Subcutaneous adipose tissue (tissue), 4 donors: ENCODE results near the gene AMBP. TPM values are rescaled to one million over a fixed set of nuclear protein-coding genes. Genes with fewer than 3 reads are reported as not detected.

ENCODE experiments used
- total RNA-seq, 4 donors: library from RNA; depleted of rRNA; stranded (reverse); fragments of >200 nt; gene quantifications; one replicate each; pipeline ENCODE4 v1.1.0, GENCODE V29; 2016
- TF ChIP-seq, protein P1 (sequence below): fragments of 450-650 bp; IDR thresholded peaks from one replicate; pipeline ENCODE4 v1.5.1; 2016; ENCODE audit warnings: low read depth, mild to moderate bottlenecking, control low read depth, antibody characterized with exemption, moderate library complexity

Gene AMBP
- total RNA-seq, 4 donors from 2014 or later, result not detected

DNA sequence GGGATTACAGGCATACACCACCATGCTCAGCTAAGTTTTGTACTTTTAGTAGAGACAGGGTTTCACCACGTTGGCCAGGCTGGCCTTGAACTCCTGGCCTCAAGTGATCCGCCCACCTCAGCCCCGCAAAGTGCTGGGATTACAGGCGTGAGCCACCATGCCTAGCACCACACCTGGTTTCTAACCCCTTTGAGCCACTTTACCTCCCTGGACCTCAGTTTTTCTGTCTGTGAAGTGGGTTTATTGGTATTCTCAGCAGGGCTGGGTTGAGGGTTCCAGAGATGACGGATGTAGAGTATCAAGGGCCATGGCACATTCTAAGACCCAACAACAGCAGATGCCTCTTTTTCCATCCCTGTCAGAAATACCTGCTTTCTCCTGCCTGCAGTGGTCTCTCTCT lies 38.6 kb downstream of the AMBP start:
- TF ChIP-seq, protein P1, sequence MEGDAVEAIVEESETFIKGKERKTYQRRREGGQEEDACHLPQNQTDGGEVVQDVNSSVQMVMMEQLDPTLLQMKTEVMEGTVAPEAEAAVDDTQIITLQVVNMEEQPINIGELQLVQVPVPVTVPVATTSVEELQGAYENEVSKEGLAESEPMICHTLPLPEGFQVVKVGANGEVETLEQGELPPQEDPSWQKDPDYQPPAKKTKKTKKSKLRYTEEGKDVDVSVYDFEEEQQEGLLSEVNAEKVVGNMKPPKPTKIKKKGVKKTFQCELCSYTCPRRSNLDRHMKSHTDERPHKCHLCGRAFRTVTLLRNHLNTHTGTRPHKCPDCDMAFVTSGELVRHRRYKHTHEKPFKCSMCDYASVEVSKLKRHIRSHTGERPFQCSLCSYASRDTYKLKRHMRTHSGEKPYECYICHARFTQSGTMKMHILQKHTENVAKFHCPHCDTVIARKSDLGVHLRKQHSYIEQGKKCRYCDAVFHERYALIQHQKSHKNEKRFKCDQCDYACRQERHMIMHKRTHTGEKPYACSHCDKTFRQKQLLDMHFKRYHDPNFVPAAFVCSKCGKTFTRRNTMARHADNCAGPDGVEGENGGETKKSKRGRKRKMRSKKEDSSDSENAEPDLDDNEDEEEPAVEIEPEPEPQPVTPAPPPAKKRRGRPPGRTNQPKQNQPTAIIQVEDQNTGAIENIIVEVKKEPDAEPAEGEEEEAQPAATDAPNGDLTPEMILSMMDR, result no peak

DNA sequence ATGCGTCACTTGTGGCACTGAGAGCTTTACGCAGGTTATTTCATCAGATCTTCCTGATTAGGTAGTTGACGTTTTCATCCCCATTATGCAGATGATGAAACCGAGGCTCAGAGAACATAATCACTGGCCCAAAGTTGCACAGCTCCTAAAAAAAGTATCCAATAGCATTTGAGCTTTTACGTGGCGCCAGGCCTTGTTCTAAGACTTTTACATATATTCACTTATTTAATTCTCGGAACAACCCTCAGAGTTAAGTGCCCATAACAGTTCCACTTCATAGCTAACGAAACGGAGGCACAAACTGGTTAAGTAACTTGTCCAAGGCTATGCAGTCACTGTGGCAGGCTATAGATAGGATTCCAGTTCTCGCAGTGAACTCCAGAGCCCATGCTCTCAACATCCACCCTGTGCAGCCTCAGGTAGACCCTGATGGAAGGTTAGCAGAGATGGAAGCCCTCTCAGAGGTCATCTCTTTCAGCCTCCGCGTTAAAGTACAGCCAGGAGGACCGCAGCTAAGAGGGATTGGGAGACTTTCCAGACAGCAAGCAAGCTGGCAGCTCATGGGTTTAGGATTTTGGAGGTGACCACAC lies 39.3 kb downstream of the AMBP start:
- TF ChIP-seq, protein P1, result no peak

DNA sequence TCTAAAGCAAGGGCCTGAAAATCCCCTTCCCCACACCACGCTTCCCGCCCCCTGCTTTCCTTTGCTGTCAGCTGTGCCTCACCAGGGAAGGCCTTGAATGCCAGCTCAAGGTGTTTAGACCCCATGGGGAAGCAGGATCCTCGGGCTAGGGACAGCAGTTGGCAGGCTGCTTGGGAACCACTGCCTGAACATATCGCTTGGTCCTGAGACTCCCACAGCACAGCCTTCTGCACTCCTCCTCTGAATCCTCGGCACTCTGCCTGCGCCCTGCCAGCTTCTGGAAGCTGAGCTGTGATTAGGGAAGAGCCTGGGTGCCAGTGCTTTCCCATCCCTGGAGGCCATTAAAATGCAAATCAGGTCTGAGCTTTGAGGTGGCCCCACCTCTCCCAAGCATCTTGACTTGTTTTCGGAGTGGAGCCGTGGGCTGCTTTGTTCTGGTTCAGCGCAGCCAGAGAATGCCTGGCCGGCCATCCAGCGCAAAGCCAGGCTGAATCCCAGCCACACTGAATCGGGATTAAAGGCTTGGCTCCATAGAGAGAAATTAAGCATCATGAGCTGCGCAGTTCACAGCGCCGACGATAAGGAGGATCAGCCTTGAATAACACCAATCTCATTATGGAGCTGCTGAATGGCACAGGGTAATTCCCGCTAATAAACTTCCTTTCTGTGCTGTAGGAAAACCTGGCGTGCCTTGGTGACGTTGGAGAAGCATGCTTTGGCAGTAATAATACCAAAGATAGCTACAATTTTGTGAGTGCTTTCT lies 40.0 kb downstream of the AMBP start:
- TF ChIP-seq, protein P1, result no peak

DNA sequence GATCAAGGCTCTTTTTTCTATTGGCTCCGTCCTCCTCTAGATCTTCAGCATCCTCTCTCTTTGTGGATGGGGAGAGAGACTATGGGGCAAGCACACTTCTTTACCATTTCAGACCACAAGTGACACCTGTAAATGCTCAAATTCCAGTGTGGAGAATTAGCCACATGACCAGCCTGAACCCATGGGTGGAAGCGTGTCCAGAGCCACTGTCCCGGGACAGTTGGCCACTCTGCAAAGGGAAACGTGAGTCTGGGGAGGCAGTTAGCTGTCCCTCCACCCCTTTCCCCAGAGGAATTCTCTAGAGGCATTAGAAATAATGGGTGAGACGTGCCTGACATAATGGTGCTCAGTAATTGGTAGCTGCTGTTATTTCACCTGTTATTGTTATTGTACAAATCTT lies 40.9 kb downstream of the AMBP start:
- TF ChIP-seq, protein P1, result no peak

DNA sequence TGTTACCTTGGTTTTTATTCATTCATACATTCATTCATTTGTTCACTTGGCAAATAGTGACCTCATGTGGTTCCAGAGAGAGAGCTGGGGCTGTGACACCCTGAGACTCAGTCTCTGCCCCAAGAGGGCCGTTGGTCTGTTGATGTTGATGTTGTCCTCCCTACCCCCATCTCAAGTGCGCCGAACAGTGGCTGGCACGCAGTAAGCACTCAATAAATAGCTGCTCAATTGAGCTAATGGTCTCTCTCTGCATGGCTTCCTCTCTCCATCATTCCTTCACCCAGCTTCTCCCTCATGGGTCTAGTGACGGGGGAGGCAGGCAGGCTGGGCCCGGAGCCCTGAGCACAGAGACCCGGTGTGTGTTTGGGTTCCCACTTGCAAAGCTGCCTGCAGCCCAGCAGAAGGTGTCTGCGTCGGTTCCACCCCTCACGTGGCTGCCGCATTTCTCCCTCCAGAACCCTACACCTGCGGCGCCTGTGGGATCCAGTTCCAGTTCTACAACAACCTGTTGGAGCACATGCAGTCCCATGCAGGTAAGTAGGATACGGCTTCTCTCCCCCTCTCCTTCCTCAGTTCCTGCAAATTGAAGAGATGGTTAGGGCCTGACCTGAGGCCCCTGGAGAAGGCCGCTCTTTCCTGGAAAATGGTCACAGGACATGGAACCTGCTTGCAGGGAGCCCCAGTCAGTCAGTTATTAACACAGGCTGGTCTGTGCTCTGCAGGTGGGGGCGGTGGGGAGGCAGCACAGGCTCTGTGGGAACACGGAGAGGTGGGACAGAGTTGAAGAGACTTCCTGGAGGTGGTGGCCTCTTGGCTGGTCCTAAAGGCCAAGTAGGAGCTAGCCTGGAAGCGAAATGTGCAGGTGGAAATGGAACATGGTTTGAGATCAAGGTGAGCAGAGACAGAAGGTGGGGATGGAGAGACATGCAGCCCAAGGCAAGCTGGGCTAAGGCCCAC lies 42.0 kb downstream of the AMBP start:
- TF ChIP-seq, protein P1, result no peak

DNA sequence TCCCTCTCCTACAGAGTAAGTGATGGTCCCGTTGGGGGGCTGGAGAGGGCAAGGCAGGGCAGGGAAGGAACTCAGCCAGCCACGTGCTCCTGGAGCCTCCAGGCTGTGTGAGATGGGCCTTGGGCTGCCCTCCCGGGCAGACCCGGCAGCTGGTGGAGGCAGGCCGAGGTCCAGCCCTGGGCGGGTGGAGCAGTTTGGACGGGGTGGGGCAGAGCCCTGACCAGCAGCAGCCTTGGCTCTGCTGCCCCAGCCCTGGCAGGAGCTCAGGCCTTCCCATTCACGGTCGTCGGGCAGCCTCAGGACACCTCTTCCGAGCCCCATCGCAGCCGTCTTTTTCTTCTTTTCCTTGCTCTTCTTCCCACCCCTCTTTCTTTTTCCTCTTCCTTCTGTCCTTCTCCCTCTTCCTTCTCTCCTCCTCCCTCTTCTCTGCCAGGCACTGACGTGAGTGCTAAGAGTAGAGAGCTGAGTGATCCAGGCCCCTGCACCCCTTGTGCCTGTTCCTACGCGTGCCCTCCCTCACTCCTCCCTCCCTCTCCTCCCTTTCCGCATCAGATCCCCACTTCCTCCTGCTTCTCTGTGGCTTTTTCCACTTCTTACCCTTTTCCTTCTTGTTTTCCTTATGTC lies 42.8 kb downstream of the AMBP start:
- TF ChIP-seq, protein P1, result no peak
